Heart left ventricle (tissue), 13 donors: ENCODE results near the gene GLB1L2.

Experiments used
- POLR2A ChIP-seq, 2 donors: fragments of 450-650 bp; IDR thresholded peaks; one replicate each; pipeline ENCODE4 v1.6.1; 2017; ENCODE audit warnings: antibody characterized with exemption in 2 of 2, mild to moderate bottlenecking in 2 of 2, moderate library complexity in 2 of 2
- TF ChIP-seq, protein P1 (sequence below), 12 donors: fragments of 200-600 bp; sonication (generic) in 4 of 12; IDR thresholded peaks; one replicate each; pipeline versions ENCODE4 v1.5.0 to v1.8.0; 2018 to 2022; ENCODE audit warnings: antibody characterized with exemption in 12 of 12, mild to moderate bottlenecking in 5 of 12
- donor health status: ischemic (EF 13 %, LVEDD 7.1; RV severe dilation, severe dysfunction).
- donor health status: DM: no; HTN: yes; CAD: no.
- donor health status: DM: no; HTN: no; CAD: no.
- donor health status: ischemic (EF 25% LVEDD 6.9; RV normal size, moderate dysfunction).
- donor health status: ischemic (EF 25% LVEDD 5.7; RV mildly dilated, moderate dysfunction).
- donor health status: ischemic (EF 35%, LVEDD 5.7; RV mildly dilated, moderate dysfunction).
- donor health status: nonischemic (EF 11% LVEDD 7.7; RV severe dilation, severe dysfunction).
- donor health status: DM: yes; HTN: yes; CAD: no.
- donor health status: PGD.
- donor health status: ischemic (EF 29% LVEDD 5.4; RV normal size, mild dysfunction).
- donor health status: nonischemic (EF 23%, LVEDD 6.1; RV moderate dilation, normal function).

DNA sequence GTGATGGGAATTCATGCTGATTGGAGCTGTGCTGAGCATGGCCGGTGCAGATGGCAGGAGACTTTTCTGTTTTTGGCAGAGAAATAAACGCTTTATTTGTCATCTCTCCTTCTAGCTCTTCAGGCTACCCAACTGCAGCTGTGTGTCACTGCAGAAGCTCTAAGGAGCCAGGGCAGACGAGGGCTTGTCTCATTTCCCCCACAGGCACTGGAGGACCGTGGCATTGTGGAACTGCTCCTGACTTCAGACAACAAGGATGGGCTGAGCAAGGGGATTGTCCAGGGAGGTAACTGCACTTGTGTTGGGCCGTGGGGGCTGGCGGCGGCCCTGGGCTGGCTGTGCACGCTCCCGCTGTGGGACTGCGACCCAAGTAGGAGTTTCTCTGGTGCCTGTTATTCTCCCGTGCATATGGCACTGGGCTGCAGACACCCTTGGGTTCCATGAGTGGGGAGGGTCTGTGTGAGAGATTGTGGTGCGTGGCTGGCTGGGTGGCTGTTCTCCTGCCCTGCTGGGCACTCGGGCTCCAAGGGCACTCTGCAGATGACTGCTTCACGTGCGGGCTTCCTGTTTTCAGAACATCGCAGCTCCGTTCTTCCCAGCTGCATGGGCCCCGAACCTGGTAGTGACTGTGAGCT is 27.2 kb downstream of the GLB1L2 start:
- TF ChIP-seq, protein P1, sequence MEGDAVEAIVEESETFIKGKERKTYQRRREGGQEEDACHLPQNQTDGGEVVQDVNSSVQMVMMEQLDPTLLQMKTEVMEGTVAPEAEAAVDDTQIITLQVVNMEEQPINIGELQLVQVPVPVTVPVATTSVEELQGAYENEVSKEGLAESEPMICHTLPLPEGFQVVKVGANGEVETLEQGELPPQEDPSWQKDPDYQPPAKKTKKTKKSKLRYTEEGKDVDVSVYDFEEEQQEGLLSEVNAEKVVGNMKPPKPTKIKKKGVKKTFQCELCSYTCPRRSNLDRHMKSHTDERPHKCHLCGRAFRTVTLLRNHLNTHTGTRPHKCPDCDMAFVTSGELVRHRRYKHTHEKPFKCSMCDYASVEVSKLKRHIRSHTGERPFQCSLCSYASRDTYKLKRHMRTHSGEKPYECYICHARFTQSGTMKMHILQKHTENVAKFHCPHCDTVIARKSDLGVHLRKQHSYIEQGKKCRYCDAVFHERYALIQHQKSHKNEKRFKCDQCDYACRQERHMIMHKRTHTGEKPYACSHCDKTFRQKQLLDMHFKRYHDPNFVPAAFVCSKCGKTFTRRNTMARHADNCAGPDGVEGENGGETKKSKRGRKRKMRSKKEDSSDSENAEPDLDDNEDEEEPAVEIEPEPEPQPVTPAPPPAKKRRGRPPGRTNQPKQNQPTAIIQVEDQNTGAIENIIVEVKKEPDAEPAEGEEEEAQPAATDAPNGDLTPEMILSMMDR (IDR thresholded peaks at IDR 0.05) = no peak
- no peak for TF ChIP-seq POLR2A (IDR thresholded peaks at IDR 0.05)
